SW480 (cell line): ENCODE measurements around the gene OR4E2.
"Not testable (repeated sequence)": the region's sequence is repeated elsewhere in the genome, so short reads cannot be mapped to it uniquely, and the experiment has no call there.

ENCODE experiments used
- DNase-seq: peaks from one replicate; pipeline ENCODE4 v3.0.0-alpha.2; 2016; ENCODE audit warnings: low spot score

OR4E2 gene, protein sequence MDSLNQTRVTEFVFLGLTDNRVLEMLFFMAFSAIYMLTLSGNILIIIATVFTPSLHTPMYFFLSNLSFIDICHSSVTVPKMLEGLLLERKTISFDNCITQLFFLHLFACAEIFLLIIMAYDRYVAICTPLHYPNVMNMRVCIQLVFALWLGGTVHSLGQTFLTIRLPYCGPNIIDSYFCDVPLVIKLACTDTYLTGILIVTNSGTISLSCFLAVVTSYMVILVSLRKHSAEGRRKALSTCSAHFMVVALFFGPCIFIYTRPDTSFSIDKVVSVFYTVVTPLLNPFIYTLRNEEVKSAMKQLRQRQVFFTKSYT

DNA sequence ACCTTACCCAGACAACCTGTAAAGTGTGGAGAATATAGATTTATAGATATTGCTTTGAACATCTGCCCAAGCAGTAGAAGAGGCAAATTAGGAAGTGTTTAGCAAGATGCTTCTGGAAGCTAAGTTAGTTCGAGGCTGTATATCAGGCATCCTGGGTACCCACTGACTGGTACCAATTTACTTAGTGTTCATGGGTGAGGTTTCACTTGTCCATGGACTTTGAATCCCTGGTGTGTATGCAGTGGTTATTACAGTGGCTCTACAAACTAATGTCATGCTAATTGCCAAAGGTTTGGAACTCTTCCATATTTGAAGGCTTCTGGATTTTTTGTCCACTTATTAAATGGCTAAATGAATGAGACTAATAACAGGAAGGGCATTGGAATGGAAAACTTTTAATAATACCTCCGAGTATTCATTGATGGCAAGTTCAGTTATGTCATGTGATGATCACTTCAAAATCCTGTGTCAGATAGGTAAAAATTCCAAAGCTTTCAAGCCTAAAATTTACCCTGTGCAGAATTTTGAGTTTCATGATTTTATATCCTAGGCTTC is at the start of gene OR4E2:
Gene OR4E2, plus strand, starts transcription at position 505 of the 555 bp plus-strand sequence. CDS start 11,248 bp downstream, outside the sequence.
- DNase-seq, result no peak

DNA sequence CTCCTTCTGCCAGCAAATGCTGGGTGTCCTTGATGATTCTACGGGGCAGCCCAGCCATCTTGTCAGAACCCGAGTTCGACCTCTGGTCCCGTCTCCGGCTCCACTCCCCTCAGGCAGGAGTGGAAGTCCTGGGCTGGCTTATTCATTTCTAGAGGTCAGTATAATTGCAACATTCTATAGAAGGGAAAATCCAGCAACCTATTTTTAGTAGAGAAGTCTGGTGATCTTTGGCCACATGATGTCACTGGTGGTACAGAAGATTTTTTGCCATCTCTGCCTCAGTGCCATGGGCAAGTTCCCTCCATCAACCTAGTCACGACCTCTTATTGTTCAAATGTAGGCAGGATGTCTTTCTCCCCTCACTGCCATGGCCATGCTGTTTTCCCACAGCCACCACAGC is 41.3 kb upstream of the OR4E2 start:
- DNase-seq, result peak; percentile 5

DNA sequence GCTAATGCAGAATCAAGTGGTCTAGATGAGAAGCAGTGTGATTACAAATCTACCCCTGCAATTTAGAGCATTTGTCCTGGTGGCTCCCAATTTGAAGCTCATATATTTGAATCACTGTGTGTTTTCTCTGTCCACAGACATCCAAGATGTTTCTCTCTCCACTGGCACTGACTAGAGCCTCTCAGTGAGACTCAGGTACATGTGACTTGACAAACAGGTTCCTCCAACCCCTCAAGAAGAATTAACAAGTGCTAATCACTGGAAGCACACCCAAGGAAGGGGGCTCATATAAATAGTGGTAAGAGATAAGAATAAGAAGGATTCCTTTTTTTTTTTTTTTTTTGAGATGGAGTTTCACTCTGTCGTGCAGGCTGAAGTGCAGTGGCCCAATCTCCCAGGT is 39.4 kb upstream of the OR4E2 start:
- DNase-seq, result no peak

DNA sequence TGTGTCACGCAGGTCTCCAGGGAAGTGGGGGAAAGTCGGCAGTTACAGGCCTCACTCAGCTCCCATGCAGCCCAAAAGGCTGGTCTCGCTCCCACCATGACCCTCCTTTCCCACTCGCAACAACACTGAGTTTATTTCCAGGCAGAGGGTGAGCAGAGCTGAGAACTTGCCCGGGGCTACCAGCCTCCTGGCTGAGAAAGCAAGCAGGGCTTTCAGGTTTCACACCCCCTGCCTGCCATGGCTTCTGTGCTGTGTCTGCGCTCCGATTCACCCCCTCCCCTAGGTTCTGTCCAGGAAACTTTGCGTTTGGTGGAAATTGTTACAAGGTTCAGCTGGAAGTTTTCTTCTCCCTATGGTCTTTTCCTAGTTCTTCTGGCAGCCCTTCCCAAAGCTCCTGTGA is 36.0 kb upstream of the OR4E2 start:
- DNase-seq, result no peak

DNA sequence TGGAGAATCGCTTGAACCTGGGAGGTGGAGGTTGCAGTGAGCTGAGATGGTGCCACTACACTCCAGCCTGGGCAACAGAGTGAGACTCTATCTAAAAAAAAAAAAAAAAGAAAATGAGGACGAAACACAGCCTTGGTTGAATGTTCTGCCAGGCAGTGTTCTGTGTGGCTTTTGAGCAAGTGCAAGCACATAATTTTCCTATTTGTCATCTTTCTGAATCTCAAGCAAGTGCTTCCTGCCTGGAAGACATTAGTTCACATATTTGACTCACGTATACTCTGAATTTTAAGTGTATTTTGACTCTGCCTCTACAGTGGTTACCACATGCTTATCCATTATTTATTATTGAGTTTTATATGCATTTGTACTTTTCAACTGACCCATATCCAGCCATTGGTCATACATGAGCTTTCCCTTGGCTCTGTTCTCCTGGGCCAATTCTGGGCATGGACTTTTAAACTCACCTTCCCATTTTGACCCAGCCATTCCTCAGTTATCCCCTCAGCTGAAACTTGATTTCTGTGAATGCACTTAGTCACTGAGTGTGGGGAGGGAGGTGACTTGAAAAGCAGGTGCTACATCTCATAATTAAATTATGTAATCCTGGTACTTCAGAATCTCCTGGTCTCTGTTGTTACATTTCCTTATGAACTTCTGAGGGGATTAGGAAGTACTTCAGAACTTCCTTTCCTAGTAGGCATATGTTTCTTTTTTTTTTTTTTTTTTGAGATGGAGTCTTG is 27.0 kb upstream of the OR4E2 start:
- DNase-seq, result peak; percentile 25

DNA sequence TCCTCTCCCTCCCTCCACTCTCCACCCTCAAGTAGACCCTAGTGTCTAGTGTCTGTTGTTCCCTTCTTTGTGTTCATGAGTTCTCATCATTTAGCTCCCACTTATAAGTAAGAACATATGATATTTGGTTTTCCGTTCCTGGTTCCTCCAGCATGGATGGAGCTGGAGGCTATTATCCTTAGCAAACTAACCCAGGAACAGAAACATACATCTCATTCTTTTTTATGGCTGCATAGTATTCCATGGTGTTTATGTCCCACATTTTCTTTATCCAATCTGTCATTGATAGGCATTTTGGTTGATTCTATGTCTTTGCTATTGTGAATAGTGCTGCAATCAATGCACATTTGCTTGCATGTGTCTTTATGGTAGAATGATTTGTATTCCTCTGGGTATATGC is 23.1 kb upstream of the OR4E2 start:
- DNase-seq, result not testable (repeated sequence)

DNA sequence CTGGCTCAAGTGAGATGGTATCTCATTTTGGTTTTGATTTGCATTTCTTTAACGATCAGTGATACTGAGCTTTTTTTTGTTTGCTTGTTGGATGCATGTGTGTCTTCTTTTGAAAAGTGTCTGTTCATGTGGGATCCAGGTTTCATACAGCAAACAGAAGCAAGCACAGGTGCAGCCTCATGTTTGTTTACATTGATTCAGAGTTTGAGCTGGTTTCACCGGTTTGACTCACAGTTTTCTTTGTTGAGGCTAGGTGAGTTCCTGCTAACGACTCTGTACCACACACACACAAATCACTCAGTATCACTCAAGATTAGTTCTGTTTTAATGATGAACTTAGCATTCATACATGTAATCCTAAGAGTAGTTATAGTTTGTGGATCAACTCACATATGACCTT is 22.6 kb upstream of the OR4E2 start:
- DNase-seq, result no peak

DNA sequence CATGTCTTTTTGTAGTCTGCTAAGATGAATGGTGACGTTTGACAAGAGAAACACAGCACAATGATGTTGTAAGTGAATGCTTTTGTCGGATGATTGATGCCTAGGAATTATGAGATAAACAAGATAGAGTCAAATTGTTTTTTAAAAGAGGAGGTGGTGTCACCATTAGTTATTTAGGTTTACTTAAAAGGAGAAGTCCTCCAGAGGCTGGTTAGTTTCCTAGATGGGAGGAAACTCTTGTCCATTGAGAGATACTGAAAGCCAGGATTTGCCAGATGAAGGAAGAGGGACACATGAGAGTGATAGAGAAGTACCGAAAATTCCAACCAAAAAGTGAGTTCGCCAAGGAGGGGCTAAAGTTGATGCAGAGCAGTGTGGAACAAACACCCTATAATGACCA is 18.8 kb upstream of the OR4E2 start, which contains the start of gene OR10G2:
Gene OR10G2, minus strand, starts transcription at position 101 of the 400 bp plus-strand sequence. Its CDS starts 98 bp downstream, at position 3.
- no peak for DNase-seq

DNA sequence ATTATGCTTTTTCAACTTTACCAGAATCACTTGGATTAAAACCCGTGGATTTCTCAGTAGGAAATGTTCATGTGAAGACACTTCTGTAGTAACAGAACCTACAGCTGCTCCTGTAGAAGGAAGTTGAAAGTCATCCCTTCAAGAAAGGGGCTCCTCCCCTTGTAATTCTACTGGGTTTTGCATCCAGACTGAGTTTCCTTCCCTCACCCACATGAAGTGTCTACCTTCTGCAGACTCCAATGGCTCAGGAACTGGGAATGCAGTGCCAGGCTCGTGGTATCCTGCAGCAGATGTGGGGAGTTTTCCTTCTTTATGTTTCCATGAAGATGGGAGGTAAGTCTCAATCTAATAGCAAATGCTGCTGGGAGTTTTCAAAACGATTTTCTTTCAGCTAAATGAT is 11.0 kb upstream of the OR4E2 start:
- no peak for DNase-seq

DNA sequence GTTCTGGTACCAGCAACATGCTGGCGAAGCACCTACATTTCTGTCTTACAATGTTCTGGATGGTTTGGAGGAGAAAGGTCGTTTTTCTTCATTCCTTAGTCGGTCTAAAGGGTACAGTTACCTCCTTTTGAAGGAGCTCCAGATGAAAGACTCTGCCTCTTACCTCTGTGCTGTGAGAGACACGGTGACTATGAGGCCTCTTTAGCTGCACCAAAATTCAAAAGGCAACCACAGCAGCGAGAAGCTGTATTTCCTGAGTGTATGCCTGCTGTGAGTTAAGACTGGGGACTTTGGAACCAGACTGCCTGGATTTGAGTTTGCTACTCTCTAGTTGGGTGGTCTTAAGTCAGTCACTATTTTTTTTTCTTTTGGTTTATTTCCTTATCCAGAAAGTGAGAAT is 10.2 kb upstream of the OR4E2 start:
- DNase-seq, result no peak

DNA sequence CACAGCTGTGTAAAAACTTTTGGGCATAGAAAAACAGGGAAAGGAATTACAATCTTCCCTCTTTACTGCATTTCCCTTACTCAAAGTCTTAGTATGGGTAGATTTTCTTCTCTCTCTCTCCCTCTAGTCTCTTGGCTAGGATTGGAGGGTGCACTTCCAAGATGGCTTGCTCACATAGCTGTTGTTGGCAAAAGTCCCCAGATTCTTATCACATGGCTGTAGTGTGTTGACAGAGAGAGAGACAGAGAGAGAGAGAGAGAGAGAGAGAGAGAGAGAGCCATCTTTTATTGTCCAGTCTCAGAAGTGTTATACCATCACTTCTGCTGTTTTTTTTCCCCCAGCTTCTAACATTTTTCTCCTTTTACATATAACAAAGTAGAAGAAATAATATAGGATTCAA is 6.3 kb upstream of the OR4E2 start:
- DNase-seq, result no peak

DNA sequence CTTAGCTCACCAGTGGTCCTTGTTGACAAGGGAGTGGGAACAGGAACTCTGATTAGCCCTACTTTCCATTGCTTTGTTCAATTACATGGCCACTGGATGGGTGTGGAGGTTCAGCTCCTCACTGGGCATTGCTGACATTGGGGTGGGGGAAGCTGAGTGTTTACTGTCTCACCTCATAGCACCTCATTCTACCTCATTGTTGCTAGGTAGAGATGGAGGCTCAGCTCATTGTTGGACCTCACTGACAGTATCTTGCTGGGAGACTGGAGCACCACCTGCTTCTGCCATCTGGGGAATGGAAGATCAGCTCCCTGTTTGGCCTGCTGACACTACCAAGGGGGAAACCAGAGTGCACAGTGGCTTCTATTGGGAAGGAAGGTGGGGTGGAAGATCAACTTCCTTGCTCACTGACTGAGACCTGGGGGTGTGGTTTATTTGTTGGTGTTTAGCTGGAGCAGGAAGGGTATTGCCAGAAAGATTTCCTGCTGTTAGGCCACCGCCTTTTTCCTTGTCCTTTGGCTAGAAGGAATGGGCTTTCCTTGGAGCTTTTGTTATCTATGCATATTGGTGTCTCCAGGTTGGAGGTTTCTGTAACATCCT is 1.3 kb upstream of the OR4E2 start:
- no peak for DNase-seq

DNA sequence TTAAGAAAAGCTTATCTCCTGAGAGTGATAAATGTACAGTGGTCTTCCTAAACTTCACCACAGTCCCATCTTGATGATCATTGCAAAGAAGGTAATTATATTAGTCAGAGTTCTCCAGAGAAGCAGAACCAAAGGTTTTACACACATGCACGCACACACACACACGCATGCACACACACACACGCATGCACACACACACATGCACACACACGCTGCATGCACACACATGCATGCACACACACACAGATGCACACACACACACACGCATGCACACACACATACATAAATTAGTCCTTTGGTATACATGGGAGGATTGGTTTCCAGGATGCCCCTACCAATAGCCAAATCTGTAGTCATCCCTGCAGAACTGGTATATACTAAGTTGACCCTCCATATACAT is 580 bp downstream of the OR4E2 start:
- no peak for DNase-seq

DNA sequence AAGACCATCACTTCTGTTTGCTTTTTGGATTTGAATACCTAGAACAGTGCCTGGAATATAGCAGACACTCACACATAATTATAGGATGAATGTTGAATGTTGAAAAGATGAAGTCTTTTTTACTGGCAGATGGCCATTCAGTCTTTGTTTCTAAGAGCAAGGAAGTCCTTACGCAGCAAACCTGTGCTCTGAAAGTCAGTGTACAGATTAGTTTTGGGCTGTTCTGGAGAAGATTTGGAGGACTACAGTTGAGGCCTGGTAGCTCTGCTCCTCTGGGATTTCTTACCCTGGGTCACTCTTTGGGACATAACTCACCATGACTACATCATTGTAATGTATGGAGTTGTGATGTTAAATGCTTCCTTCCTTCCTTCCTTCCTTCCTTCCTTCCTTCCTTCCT is 3.3 kb downstream of the OR4E2 start:
- DNase-seq, result no peak

DNA sequence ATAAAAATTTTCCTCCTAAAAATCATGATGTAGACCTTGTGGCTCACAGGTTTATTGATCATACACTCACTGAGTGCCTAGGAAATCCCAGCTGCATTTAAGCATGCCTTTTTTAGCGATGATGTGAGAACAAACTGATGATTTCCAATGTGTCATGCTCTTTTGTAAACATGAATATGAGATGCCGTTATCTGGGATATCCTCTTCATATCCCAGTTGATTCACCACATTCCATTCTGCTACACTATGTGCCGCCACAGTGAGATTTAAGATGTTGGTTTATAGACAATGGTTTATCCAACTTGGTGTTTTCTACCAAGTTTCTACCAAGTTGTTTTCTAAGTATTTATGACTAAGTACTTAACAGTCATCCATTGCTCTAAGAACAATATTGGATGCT is 14.7 kb downstream of the OR4E2 start:
- no peak for DNase-seq

DNA sequence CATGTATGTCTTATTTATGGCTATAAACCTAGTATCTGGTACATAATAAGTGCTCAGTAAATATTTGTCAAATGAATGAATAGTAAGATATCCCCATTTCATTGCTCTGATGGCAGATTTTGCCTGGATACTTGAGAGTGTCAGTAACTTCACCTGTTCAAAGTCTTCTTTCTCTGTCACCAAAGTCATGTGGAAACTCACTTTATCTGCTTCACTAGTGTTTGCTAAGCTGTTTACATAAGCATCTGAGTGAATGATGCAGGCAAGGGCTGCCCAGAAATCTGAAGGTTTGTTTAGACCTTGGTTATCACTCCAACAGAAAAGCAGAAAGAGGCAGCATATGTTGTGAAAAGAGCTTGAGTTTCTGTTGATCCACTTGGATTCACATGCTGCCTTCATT is 15.6 kb downstream of the OR4E2 start:
- DNase-seq, result no peak

DNA sequence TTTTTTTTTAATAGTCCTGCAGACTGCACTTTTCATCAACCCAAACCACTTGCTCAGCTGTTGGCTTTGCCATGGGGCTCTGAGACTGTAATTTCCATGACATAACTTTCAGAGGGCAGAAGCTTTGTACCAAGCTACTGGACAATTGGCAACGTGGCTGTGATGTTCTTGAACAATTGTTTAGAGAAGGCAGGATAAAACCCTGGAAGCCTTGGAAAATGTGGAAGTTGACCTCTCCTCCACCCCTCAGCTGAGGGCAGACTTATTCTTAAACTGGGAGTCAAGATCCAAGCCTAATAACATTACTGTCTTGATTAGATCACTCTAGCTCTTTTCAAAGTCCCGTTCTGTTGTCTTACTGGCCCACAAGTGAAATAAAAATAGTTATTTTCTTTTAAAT is 17.7 kb downstream of the OR4E2 start:
- DNase-seq, result no peak

DNA sequence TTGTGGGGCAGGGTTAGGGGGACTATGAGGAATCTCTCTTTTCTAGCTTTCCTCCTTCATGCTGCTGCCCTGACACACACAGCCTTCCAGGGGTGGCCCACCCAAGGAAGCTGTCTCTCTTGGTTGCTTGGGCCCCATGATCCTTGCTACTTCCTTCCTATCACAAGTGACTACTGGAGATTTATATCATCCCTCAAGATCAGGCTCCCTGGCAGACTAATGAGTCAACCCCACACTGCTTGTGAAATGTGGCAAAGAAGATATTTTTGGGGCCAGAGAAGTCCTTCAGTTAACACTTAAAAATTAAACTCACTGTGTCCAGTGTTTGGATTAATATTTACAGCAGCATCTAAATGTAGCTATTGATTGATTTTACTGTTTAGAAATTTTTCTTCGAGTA is 18.5 kb downstream of the OR4E2 start:
- DNase-seq, result no peak

DNA sequence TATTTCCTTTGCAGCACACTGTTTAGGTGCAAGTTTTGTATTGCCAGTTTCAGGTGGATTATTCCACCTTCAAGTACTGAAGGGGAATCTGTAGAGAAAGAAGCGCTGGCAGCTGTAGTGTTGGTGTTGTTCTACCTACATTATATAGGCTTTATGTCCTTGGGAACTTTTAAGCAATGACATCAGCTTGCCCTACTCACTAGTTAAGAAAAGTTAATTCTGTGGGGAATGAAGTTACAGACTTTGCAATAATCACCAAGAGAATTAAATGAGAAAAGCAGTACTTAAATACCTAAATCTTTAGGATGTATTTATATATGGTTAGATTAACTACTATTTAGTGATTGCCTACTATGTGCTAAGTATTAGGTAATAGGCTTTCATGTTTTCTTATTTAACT is 20.1 kb downstream of the OR4E2 start, which contains the start of gene OR4E1:
Gene OR4E1, minus strand, starts transcription at position 101 of the 400 bp plus-strand sequence. CDS start 2,883 bp downstream, outside the sequence.
- DNase-seq, result no peak

DNA sequence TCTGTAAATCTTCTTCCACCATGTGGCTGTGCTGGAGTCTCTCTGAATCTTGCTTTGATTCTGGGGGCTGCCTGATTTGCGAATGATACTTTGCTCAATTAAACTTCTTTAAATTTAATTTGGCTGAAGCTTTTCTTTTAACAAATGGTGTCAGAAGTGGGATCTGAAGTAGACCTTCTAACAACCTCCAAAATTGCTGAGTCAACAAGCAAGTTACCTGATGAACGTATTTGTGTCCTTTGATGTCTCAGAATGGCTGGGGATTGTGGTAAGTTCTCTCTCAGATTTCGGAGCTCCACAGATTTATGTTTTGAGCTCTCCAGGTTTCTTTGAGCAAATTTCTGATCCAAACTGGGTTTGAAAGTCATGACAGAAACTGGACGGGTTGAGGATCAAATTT is 21.9 kb downstream of the OR4E2 start:
- DNase-seq, result no peak

DNA sequence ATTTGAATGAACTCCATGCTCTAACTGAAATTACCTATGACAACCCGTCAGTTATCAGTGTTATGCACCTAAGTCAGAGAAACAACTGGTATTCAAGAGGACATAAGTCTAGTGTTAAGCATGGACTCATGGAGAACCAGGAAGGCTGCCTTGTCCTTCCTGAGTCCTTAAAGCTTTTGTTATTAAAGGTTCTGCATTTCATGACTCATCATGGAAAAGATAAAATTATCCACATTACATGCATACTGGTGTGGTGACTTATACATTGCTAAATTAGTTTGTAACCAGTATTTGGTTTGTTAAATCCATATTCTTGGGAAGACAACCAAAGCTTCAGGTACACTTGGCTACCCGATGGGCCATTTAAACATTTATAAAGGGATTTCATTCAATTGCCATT is 26.4 kb downstream of the OR4E2 start:
- peak; percentile 4 for DNase-seq

DNA sequence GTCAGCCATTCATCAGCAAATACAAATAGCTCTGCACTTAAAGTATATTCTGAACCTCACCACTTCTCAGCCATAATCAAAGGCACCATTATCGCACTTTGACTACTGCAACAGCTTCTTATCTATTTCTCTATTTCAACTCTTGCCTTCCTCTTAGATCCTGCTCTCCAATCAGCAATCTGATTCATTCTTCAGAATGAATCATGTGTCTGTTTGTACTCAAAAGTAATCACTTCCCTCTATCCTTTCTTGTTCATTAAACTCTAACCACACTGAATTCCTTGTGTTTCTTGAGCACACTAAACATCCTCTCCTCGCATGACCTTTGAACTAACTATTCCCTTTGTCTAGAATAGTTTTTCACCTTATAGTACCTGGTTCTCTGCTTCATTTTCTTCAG is 32.8 kb downstream of the OR4E2 start:
- DNase-seq, result no peak

DNA sequence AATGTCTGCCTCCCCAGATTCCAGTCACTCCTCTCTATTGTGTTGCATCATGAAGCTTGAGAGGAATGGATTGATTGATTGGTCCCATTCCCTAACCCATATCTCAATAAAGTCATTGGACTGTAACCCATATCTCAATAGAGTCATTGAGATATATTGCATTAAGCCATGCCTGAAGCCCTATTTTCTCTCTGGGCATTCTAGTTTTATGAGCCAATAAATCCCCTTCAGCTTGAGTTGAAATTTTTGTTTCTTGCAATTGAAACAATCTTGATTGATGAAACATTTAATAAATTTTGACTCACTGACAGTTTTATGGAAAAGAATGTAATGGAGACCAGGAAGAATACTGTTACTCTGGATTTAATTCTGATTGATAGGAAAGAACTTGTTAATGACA is 40.8 kb downstream of the OR4E2 start:
- no peak for DNase-seq
